H9 (cell line): Measurements from ENCODE around the gene GSE1. TPM values are rescaled to one million over a fixed set of nuclear protein-coding genes. Genes with fewer than 3 reads are reported as not detected.

ENCODE experiments used
- DNase-seq: peaks from one replicate; pipeline ENCODE4 v3.0.0-alpha.2; 2017
- H2AFZ ChIP-seq: one replicate; pipeline ENCODE4 v1.6.1; 2013; ENCODE audit warnings: mild to moderate bottlenecking, low read length, control low read depth, moderate library complexity
- H2AK5ac ChIP-seq: 2 replicates; pipeline ENCODE4 v1.6.1; 2013; ENCODE audit warnings: low read length, control low read depth, mixed read lengths; ENCODE audit not compliant: insufficient read length
- H2BK120ac ChIP-seq: one replicate; pipeline ENCODE4 v1.6.1; 2013; ENCODE audit warnings: low read depth, mild to moderate bottlenecking, low read length, control low read depth, inconsistent platforms; ENCODE audit not compliant: poor library complexity, severe bottlenecking
- H2BK12ac ChIP-seq: 2 replicates; pipeline ENCODE4 v1.6.1; 2013; ENCODE audit warnings: low read length, control low read depth, mixed read lengths, low read depth; ENCODE audit not compliant: insufficient read length
- H2BK15ac ChIP-seq: 2 replicates; pipeline ENCODE4 v1.6.1; 2013; ENCODE audit warnings: low read depth, low read length, control low read depth
- H2BK20ac ChIP-seq: one replicate; pipeline ENCODE4 v1.6.1; 2013; ENCODE audit warnings: low read depth, mild to moderate bottlenecking, low read length, control low read depth, inconsistent platforms; ENCODE audit not compliant: poor library complexity, severe bottlenecking
- H2BK5ac ChIP-seq: 2 replicates; pipeline ENCODE4 v1.6.1; 2013; ENCODE audit warnings: low read length, control low read depth, mixed read lengths; ENCODE audit not compliant: insufficient read length
- H3K14ac ChIP-seq: 2 replicates; pipeline ENCODE4 v1.6.1; 2013; ENCODE audit warnings: low read length, control low read depth; ENCODE audit not compliant: insufficient read depth
- H3K18ac ChIP-seq: 2 replicates; pipeline ENCODE4 v1.6.1; 2013; ENCODE audit warnings: low read depth, mild to moderate bottlenecking, mixed read lengths, low read length, control low read depth; ENCODE audit not compliant: insufficient read length
- H3K23ac ChIP-seq: 2 replicates; pipeline ENCODE4 v1.6.1; 2013; ENCODE audit warnings: low read length, control low read depth, mixed read lengths, low read depth; ENCODE audit not compliant: insufficient read length
- H3K23me2 ChIP-seq: 2 replicates; pipeline ENCODE4 v1.6.1; 2013; ENCODE audit warnings: low read depth, mild to moderate bottlenecking, mixed read lengths, low read length, control low read depth; ENCODE audit not compliant: insufficient read length, poor library complexity, severe bottlenecking
- H3K27ac ChIP-seq: 2 replicates; pipeline ENCODE4 v1.5.1; 2013; ENCODE audit warnings: low read length, control low read depth, mixed read lengths, low read depth; ENCODE audit not compliant: insufficient read length
- H3K27me3 ChIP-seq: 2 replicates; pipeline ENCODE4 v1.6.1; 2013; ENCODE audit warnings: low read length, control low read depth, inconsistent platforms; ENCODE audit not compliant: insufficient read depth
- H3K4ac ChIP-seq: 2 replicates; pipeline ENCODE4 v1.6.1; 2013; ENCODE audit warnings: low read depth, mild to moderate bottlenecking, control low read depth, inconsistent platforms, low read length, moderate library complexity
- H3K4me1 ChIP-seq: 2 replicates; pipeline ENCODE4 v1.6.1; 2013; ENCODE audit warnings: low read length, control low read depth, inconsistent platforms; ENCODE audit not compliant: insufficient read depth
- H3K4me2 ChIP-seq: 2 replicates; pipeline ENCODE4 v1.6.1; 2013; ENCODE audit warnings: low read length, control low read depth, mixed read lengths; ENCODE audit not compliant: insufficient read length, insufficient read depth
- H3K56ac ChIP-seq: 2 replicates; pipeline ENCODE4 v1.6.1; 2013; ENCODE audit warnings: low read depth, mild to moderate bottlenecking, mixed read lengths, low read length, control low read depth; ENCODE audit not compliant: insufficient read length
- H3K79me1 ChIP-seq: 2 replicates; pipeline ENCODE4 v1.6.1; 2013; ENCODE audit warnings: low read depth, mild to moderate bottlenecking, moderate library complexity, low read length, control low read depth, inconsistent platforms; ENCODE audit not compliant: insufficient read depth, poor library complexity, severe bottlenecking
- H3K79me2 ChIP-seq: 2 replicates; pipeline ENCODE4 v1.6.1; 2013; ENCODE audit warnings: low read length, control low read depth, inconsistent platforms; ENCODE audit not compliant: insufficient read depth
- H3K9ac ChIP-seq: 2 replicates; pipeline ENCODE4 v1.6.1; 2013; ENCODE audit warnings: low read length, control low read depth, mixed read lengths; ENCODE audit not compliant: insufficient read length; ENCODE audit errors: extremely low read depth
- H3K9me3 ChIP-seq: one replicate; pipeline ENCODE4 v1.6.1; 2013; ENCODE audit warnings: low read depth, low read length, inconsistent platforms; ENCODE audit not compliant: control insufficient read depth
- H3T11ph ChIP-seq: one replicate; pipeline ENCODE4 v1.6.1; 2013; ENCODE audit warnings: mild to moderate bottlenecking, low read length, control low read depth, inconsistent platforms
- H4K20me1 ChIP-seq: one replicate; pipeline ENCODE4 v1.6.1; 2013; ENCODE audit not compliant: control insufficient read depth, insufficient read length, insufficient read depth
- H4K5ac ChIP-seq: 2 replicates; pipeline ENCODE4 v1.6.1; 2013; ENCODE audit warnings: low read depth, mild to moderate bottlenecking, mixed read lengths, low read length, control low read depth; ENCODE audit not compliant: insufficient read length
- H4K8ac ChIP-seq: replicated peaks from 2 replicates; pipeline ENCODE4 v1.6.1; 2013; ENCODE audit warnings: low read length, control low read depth, mixed read lengths, low read depth; ENCODE audit not compliant: insufficient read length
- H4K91ac ChIP-seq: 2 replicates; pipeline ENCODE4 v1.6.1; 2013; ENCODE audit warnings: low read depth, mild to moderate bottlenecking, moderate library complexity, mixed read lengths, low read length, control low read depth; ENCODE audit not compliant: insufficient read length
- H3K27ac Mint-ChIP-seq, 3 experiments: 2 replicates in 2 of 3; 3 replicates in 1 of 3; pipeline ENCODE4 v1.8.0; 2020 to 2021; ENCODE audit warnings: mixed read lengths in 3 of 3, mild to moderate bottlenecking in 1 of 3, moderate library complexity in 1 of 3
- H3K27me3 Mint-ChIP-seq: 2 replicates; pipeline ENCODE4 v1.8.0; 2021; ENCODE audit warnings: low read depth, mild to moderate bottlenecking, moderate library complexity, mixed read lengths
- H3K36me3 Mint-ChIP-seq, 3 experiments: 2 replicates in 2 of 3; 3 replicates in 1 of 3; pipeline ENCODE4 v1.8.0; 2020 to 2021; ENCODE audit warnings: low read depth in 3 of 3, mixed read lengths in 3 of 3; ENCODE audit not compliant: insufficient read depth in 1 of 3
- H3K4me1 Mint-ChIP-seq, 2 experiments: 2 replicates each; pipeline ENCODE4 v1.8.0; 2020; ENCODE audit warnings: mixed read lengths in 2 of 2
- H3K4me3 Mint-ChIP-seq, 2 experiments: 2 replicates in 1 of 2; 3 replicates in 1 of 2; pipeline ENCODE4 v1.8.0; 2020 to 2021; ENCODE audit warnings: mild to moderate bottlenecking in 2 of 2, mixed read lengths in 2 of 2, moderate library complexity in 1 of 2
- H3K9me3 Mint-ChIP-seq, 2 experiments: 2 replicates in 1 of 2; 3 replicates in 1 of 2; pipeline ENCODE4 v1.8.0; 2020; ENCODE audit warnings: mild to moderate bottlenecking in 2 of 2, mixed read lengths in 2 of 2, moderate library complexity in 1 of 2
- CTCF ChIP-seq: fragments of 200-600 bp; sonication (generic); conservative IDR thresholded peaks from 3 replicates; pipeline ENCODE4 v1.8.0; 2021; ENCODE audit warnings: antibody characterized with exemption, mild to moderate bottlenecking
- WGBS: extraction: QIAGEN DNeasy Blood & Tissue Kit; methylation state at CpG from one replicate; pipeline ENCODE4 v1.1.7; 2013; ENCODE audit warnings: missing lambda C conversion rate, low lambda C conversion rate, mixed read lengths; ENCODE audit not compliant: insufficient read length; ENCODE audit errors: extremely low coverage; 5-methylcytosine and 5-hydroxymethylcytosine counted together
- total RNA-seq: library from RNA; stranded (reverse); gene quantifications from 2 replicates; pipeline ENCODE4 v1.2.1, GENCODE V29; 2021

The GSE1 gene
- total RNA-seq, 1 experiment from 2014 or later, result 125 TPM

DNA sequence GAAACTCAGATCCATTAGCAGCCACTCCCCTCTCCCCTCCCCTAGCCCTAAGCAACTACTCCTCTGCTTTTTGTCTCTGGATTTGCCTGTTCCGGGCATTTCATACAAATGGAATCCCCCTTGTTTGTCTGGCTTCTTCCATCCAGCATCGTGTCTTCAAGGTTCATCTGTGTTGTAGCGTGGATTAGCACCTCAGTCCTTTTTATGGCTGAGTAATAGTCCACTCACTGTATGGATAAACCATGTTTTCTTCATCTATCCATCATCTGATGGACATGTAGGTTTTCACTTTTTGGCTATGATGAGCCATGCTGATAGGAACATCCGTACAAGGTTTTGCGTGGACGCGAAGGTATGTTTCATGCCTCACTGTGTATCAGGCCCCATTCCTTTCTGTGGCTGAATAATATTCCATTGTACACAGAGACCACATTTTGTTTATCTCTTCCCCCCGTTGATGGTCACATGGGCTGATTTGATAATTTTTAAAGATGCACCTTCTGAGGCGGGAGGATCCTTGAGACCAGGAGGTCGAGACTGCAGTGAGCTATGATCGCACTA lies 8.9 kb upstream of the GSE1 start:
- no peak overlapping the region for H3K27ac Mint-ChIP-seq
- H3K4me3 Mint-ChIP-seq, result peak overlapping the region in 1 of 2 experiments; percentile 18; a peak in 1 of 5 replicates
- H3K27me3 Mint-ChIP-seq, result peaks cover 7% of the 10 kb centered on the region

More for the DNA sequence above, 8.9 kb upstream of the GSE1 start:
- no peak overlapping the region for H2BK5ac ChIP-seq
- no peak overlapping the region for H3K14ac ChIP-seq
- no peak overlapping the region for H3K56ac ChIP-seq
- no peak overlapping the region for H3K4me2 ChIP-seq
- no peak overlapping the region for H3K23ac ChIP-seq
- H4K5ac ChIP-seq, result no peak overlapping the region
- no peaks in the 10 kb centered on the region for H3K9me3 ChIP-seq
- peaks cover 0 to 3% (median 0%) of the 10 kb centered on the region in 3 experiments; a peak in 1 of 7 replicates for H3K36me3 Mint-ChIP-seq
- no peak overlapping the region for H3K4ac ChIP-seq
- no peak overlapping the region for H3T11ph ChIP-seq
- H2BK15ac ChIP-seq, result no peak overlapping the region
- H3K23me2 ChIP-seq, result peaks cover 6% of the 10 kb centered on the region
- H2BK20ac ChIP-seq, result no peak overlapping the region
- H3K27ac ChIP-seq, result no peak overlapping the region
- no peaks in the 10 kb centered on the region for H4K20me1 ChIP-seq
- no peaks in the 10 kb centered on the region for H3K79me1 ChIP-seq
- H3K79me2 ChIP-seq, result peaks cover 3% of the 10 kb centered on the region; the same call in 1 of the 2 replicates
- H3K4me1 ChIP-seq, result peaks cover 19% of the 10 kb centered on the region; the same call in 1 of the 2 replicates
- no peak overlapping the region for H2BK120ac ChIP-seq
- no peak overlapping the region for H2BK12ac ChIP-seq
- H4K8ac ChIP-seq, result no peak overlapping the region
- no peak overlapping the region for H3K9ac ChIP-seq
- no peak for TF ChIP-seq CTCF
- WGBS, result no CpG with 5 or more reads among the region's 11 CpGs
- no peak overlapping the region for H2AK5ac ChIP-seq
- H3K4me1 Mint-ChIP-seq, result peaks cover 78 to 80% of the 10 kb centered on the region in 2 experiments
- no peak overlapping the region for H3K18ac ChIP-seq
- no peaks in the 10 kb centered on the region for H3K27me3 ChIP-seq
- peaks cover 0 to 2% of the 10 kb centered on the region in 2 experiments; a peak in 2 of 5 replicates for H3K9me3 Mint-ChIP-seq
- no peak overlapping the region for H2AFZ ChIP-seq
- DNase-seq, result no peak
- H4K91ac ChIP-seq, result no peak overlapping the region
